Suppressor macrophage treated with lipopolysaccharide for 4 hours (primary cell): ENCODE measurements around the gene ST6GALNAC3.
"Not testable (repeated sequence)": the region's sequence is repeated elsewhere in the genome, so short reads cannot be mapped to it uniquely, and the experiment has no call there.

ENCODE experiments used
- DNase-seq: peaks from one replicate; pipeline ENCODE4 v3.0.0-alpha.2; 2020

ST6GALNAC3 gene

GRCh38 chr1:76075877-76076276 is 1.3 kb downstream of the ST6GALNAC3 start:
- peak; percentile 91 for DNase-seq

GRCh38 chr1:76079475-76080227 is 5.1 kb downstream of the ST6GALNAC3 start:
- no peak for DNase-seq

GRCh38 chr1:76080552-76081079 is 6.1 kb downstream of the ST6GALNAC3 start:
- DNase-seq = no peak

- DNase-seq = no peak
These were observed 7.5 kb downstream of the ST6GALNAC3 start for GRCh38 chr1:76082062-76082461.

GRCh38 chr1:76083189-76083588 is 8.6 kb downstream of the ST6GALNAC3 start:
- DNase-seq = peak; percentile 6

- no peak for DNase-seq
These were observed 9.6 kb downstream of the ST6GALNAC3 start for GRCh38 chr1:76084029-76084627.

- DNase-seq = no peak
These were observed 10.1 kb downstream of the ST6GALNAC3 start for GRCh38 chr1:76084685-76085084.

GRCh38 chr1:76086109-76086508 is 11.6 kb downstream of the ST6GALNAC3 start:
- DNase-seq = no peak

- DNase-seq = no peak
These were observed 12.1 kb downstream of the ST6GALNAC3 start for GRCh38 chr1:76086597-76086996.

- DNase-seq = peak; percentile 19
These were observed 16.0 kb downstream of the ST6GALNAC3 start for GRCh38 chr1:76090283-76091203.

- DNase-seq = no peak
These were observed 18.3 kb downstream of the ST6GALNAC3 start for GRCh38 chr1:76092812-76093211.

- DNase-seq = no peak
These were observed 19.2 kb downstream of the ST6GALNAC3 start for GRCh38 chr1:76093522-76094312.

- no peak for DNase-seq
These were observed 21.3 kb downstream of the ST6GALNAC3 start for GRCh38 chr1:76095802-76096201.

- not testable (repeated sequence) for DNase-seq
These were observed 22.5 kb downstream of the ST6GALNAC3 start for GRCh38 chr1:76097064-76097463.

GRCh38 chr1:76098845-76099244 is 24.3 kb downstream of the ST6GALNAC3 start:
- DNase-seq = no peak

GRCh38 chr1:76101548-76101947 is 27.0 kb downstream of the ST6GALNAC3 start:
- no peak for DNase-seq

- no peak for DNase-seq
These were observed 27.5 kb downstream of the ST6GALNAC3 start for GRCh38 chr1:76102046-76102445.

GRCh38 chr1:76103034-76103433 is 28.5 kb downstream of the ST6GALNAC3 start:
- no peak for DNase-seq

GRCh38 chr1:76105372-76105771 is 30.8 kb downstream of the ST6GALNAC3 start:
- DNase-seq = no peak

GRCh38 chr1:76106251-76106650 is 31.7 kb downstream of the ST6GALNAC3 start:
- DNase-seq = no peak

- DNase-seq = no peak
These were observed 32.2 kb downstream of the ST6GALNAC3 start for GRCh38 chr1:76106719-76107235.

GRCh38 chr1:76109404-76109803 is 34.9 kb downstream of the ST6GALNAC3 start:
- no peak for DNase-seq
